Measurements from ENCODE around the gene ASPG. TPM values are rescaled to one million over a fixed set of nuclear protein-coding genes. Genes with fewer than 3 reads are reported as not detected.

ASPG gene
- 0.07 TPM in 1 of 2 replicates, not detected in the other for total RNA-seq

GRCh38 chr14:104085032-104085888 is at the start of gene ASPG:
TSS of gene ASPG (plus strand) at chr14:104085700. CDS start at chr14:104085771, 71 bp downstream.

GRCh38 chr14:104138098-104138717 is 52.7 kb downstream of the ASPG start, which contains the start of gene KIF26A:
TSS of gene KIF26A (plus strand) at chr14:104138587. CDS start at chr14:104138723, 136 bp downstream.

Other genes with a start within 250 kb of the ASPG start
- gene PPP1R13B, start 238.1 kb upstream of the ASPG start, total RNA-seq: 2.3 and 3.6 TPM in 2 replicates
- 1.3 and 8.5 TPM in 2 replicates for gene TDRD9, start 157.2 kb upstream of the ASPG start, total RNA-seq
- not detected in 2 replicates for gene RD3L, start 143.2 kb upstream of the ASPG start, total RNA-seq
- gene KIF26A, start 52.9 kb downstream of the ASPG start, total RNA-seq: under 0.01 and 0.03 TPM in 2 replicates

All from smooth muscle cell of the pulmonary artery (primary cell).